A673 (cell line): ENCODE measurements around the gene ZNF546.

Experiments used
- CTCF ChIP-seq: fragments of 300-800, 200-600 bp; sonication (generic); conservative IDR thresholded peaks from 2 replicates; pipeline ENCODE4 v1.5.1; 2017; ENCODE audit warnings: low read depth, mild to moderate bottlenecking, antibody characterized with exemption, low read length, moderate library complexity, mixed read lengths
- EZH2 ChIP-seq: fragments of 200-600 bp; sonication (generic); IDR thresholded peaks from 2 replicates; pipeline ENCODE4 v1.6.1; 2017; ENCODE audit warnings: borderline replicate concordance, low read depth, mild to moderate bottlenecking, mixed read lengths, antibody characterized with exemption, low read length; ENCODE audit not compliant: poor library complexity, severe bottlenecking

GRCh38 chr19:39982883-39983282 lies 14.0 kb upstream of the ZNF546 start:
- TF ChIP-seq EZH2 (no peak), CTCF (no peak)
